NCI-H524 treated with DMSO at 0.1 percent for 48 hours (cell line): ENCODE results near the gene BHLHE40.
A peak's percentile ranks its signal among the peaks of the same experiment; 100 is the strongest.

Experiments
- DNase-seq: peaks from one replicate; lab custom pipeline; 2025; lab: John Stamatoyannopoulos, UW

Gene BHLHE40

DNA sequence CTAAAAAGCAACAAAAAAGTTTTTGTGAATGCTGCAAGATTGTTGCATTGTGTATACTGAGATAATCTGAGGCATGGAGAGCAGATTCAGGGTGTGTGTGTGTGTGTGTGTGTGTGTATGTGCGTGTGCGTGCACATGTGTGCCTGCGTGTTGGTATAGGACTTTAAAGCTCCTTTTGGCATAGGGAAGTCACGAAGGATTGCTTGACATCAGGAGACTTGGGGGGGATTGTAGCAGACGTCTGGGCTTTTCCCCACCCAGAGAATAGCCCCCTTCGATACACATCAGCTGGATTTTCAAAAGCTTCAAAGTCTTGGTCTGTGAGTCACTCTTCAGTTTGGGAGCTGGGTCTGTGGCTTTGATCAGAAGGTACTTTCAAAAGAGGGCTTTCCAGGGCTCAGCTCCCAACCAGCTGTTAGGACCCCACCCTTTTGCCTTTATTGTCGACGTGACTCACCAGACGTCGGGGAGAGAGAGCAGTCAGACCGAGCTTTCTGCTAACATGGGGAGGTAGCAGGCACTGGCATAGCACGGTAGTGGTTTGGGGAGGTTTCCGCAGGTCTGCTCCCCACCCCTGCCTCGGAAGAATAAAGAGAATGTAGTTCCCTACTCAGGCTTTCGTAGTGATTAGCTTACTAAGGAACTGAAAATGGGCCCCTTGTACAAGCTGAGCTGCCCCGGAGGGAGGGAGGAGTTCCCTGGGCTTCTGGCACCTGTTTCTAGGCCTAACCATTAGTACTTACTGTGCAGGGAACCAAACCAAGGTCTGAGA lies 4.7 kb downstream of the BHLHE40 start:
- no peak for DNase-seq

DNA sequence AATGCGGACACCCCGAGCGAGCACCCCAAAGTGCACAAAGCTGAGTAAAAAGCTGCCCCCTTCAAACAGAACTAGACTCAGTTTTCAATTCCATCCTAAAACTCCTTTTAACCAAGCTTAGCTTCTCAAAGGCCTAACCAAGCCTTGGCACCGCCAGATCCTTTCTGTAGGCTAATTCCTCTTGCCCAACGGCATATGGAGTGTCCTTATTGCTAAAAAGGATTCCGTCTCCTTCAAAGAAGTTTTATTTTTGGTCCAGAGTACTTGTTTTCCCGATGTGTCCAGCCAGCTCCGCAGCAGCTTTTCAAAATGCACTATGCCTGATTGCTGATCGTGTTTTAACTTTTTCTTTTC lies 5.3 kb downstream of the BHLHE40 start:
- DNase-seq, result no peak

- DNase-seq, result no peak
Measured at GRCh38 chr3:4985330-4986174, 6.3 kb downstream of the BHLHE40 start.

DNA sequence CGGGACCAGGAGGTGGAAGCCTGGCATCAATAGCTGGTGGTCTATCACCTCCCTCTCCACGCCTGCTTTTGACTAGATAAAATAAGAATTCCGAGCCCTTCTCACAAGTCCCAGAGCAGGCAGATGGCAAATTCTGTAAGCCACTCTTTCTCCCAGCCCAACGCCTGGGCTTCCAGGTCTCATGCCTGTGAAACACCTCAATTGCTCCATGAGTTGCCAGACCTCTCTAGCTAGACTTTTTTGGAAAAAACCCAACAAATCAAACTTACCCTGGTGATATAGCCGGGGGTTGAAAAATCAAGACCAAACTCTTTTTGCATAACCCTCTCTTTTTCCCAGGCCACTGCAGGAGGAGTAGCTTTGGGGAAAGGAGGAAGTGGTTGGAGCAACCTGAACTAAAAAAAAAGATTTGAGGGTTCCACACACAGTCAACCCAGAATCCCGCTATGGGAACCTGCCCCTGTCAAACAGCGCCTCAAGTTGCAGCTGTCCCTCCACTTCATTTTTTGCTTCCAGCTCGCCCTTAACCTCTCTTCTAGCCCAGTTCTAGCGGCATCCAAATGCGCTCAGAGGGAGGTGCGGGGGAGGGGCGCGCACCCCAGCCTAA lies 7.0 kb downstream of the BHLHE40 start:
- DNase-seq, result no peak

- DNase-seq, result peak; percentile 65
Measured at GRCh38 chr3:4986782-4987537, 7.7 kb downstream of the BHLHE40 start.

- no peak for DNase-seq
Measured at GRCh38 chr3:4987538-4988296, 8.5 kb downstream of the BHLHE40 start.

- no peak for DNase-seq
Measured at GRCh38 chr3:4988983-4989834, 10.0 kb downstream of the BHLHE40 start.

- DNase-seq, result no peak
Measured at GRCh38 chr3:4990069-4990468, 10.8 kb downstream of the BHLHE40 start.

GRCh38 chr3:4992118-4992517 lies 12.9 kb downstream of the BHLHE40 start:
- DNase-seq, result no peak

GRCh38 chr3:4993276-4994143 lies 14.3 kb downstream of the BHLHE40 start:
- no peak for DNase-seq

DNA sequence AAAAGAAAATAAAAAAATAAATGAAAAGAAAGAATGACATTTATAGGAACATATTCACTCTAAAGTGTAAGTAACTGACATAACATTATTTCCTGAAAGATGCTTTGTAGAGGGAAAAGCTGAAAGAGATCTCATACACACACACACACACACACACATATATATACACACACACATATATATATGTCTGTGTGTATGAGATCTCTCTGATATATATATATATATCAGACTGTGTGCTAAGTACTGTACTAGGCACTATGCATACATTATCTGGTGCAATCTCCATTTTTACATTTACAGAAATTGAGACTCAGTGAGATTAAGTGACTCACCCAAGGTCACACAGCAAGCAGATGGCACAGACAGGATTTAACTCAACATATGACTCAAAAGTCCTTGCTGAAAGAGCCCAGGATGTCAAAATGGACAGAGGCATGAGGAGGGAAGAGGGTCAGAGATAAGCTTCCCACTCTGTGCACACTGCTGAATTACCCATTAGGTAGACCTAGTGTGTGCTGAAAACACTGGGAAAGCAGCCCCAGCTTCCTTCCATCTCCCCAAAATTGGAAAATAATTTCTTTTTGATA lies 15.0 kb downstream of the BHLHE40 start:
- no peak for DNase-seq

GRCh38 chr3:4994823-4995499 lies 15.7 kb downstream of the BHLHE40 start:
- DNase-seq, result no peak

- DNase-seq, result no peak
Measured at GRCh38 chr3:4995500-4996053, 16.3 kb downstream of the BHLHE40 start.

- no peak for DNase-seq
Measured at GRCh38 chr3:4996223-4996765, 17.1 kb downstream of the BHLHE40 start.

DNA sequence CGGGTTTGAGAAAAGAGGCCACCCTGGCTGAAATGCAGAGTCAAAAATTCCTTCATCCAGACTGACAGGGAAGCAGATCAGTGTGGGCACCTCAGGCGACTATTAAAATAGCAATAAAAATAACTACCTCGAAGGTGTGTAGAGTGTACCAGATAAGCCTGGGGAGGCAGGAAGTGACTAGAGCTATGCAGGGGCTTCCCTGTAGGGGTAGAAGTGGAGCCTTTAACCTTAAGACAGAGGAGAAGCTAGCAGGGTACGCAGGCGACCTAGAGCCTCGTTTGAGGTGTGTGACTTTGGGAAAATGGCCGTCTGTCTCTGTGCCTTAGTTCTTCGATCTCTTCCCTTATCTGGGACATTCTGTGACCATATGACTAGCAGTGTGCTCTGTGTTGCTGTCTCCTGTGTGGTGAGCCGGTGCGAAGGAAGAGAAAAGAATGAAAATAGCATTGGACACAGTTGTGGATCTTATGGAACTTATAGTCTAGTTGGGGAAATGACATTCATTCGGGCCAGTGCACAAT lies 17.6 kb downstream of the BHLHE40 start:
- no peak for DNase-seq

DNA sequence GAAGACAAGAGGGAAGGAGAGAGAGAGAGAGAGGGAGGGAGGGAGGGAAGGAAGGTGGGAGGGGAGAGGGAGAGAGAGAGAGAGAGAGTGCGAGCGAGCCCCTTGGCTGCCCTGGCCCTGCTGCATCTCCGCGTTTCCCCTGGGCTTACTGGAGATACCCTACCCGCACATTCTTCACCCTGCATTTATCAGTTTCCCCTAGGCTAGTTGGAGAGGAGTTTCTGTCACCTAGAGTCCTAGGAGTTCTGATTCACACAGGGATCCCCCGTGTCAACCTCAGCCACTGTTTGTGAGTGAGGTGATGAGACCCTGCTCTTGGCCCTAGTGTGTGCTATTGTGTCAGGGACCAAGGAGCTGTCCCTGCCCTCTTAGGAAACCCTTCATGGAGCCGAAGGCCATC lies 18.7 kb downstream of the BHLHE40 start:
- no peak for DNase-seq

- no peak for DNase-seq
Measured at GRCh38 chr3:4999531-5000184, 20.4 kb downstream of the BHLHE40 start.
